MM.1S (cell line): Measurements from ENCODE around the gene PPP2R2C.

ENCODE experiments used
- DNase-seq: peaks from one replicate; pipeline ENCODE4 v3.0.0-alpha.2; 2015
- H2AFZ ChIP-seq: fragments of 300-600 bp; sonication (generic); 2 replicates; pipeline ENCODE4 v1.6.0; 2016; ENCODE audit warnings: antibody characterized with exemption, low read length
- H3F3A ChIP-seq: fragments of 300-600 bp; sonication (generic); 2 replicates; pipeline ENCODE4 v1.6.1; 2016; ENCODE audit warnings: mild to moderate bottlenecking, antibody characterized with exemption, low read length, moderate library complexity, mixed read lengths; ENCODE audit not compliant: insufficient read depth
- H3K27ac ChIP-seq: fragments of 300-600 bp; sonication (generic); 2 replicates; pipeline ENCODE4 v1.5.1; 2016; ENCODE audit warnings: mild to moderate bottlenecking, low read length
- H3K27me3 ChIP-seq: fragments of 300-600 bp; sonication (generic); replicated peaks from 2 replicates; pipeline ENCODE4 v1.6.0; 2016; ENCODE audit warnings: low read length; ENCODE audit not compliant: insufficient read depth
- H3K36me3 ChIP-seq: fragments of 300-600 bp; sonication (generic); replicated peaks from 2 replicates; pipeline ENCODE4 v1.6.1; 2016; ENCODE audit warnings: mild to moderate bottlenecking, low read length, mixed read lengths; ENCODE audit not compliant: insufficient read depth
- H3K4me1 ChIP-seq: fragments of 300-600 bp; sonication (generic); 2 replicates; pipeline ENCODE4 v1.6.1; 2016; ENCODE audit warnings: low read length, mixed read lengths
- H3K4me2 ChIP-seq: fragments of 300-600 bp; sonication (generic); 2 replicates; pipeline ENCODE4 v1.6.0; 2016; ENCODE audit warnings: low read depth, low read length
- H3K4me3 ChIP-seq: fragments of 300-600 bp; sonication (generic); 2 replicates; pipeline ENCODE4 v1.5.1; 2016; ENCODE audit warnings: low read length, mixed read lengths
- H3K79me2 ChIP-seq: fragments of 300-600 bp; sonication (generic); 2 replicates; pipeline ENCODE4 v1.6.1; 2016; ENCODE audit warnings: mixed run types, low read length, mixed read lengths
- H3K9ac ChIP-seq: fragments of 300-600 bp; sonication (generic); 2 replicates; pipeline ENCODE4 v1.6.1; 2016; ENCODE audit warnings: low read length, mixed read lengths
- H3K9me2 ChIP-seq: fragments of 300-600 bp; sonication (generic); replicated peaks from 2 replicates; pipeline ENCODE4 v1.6.1; 2016; ENCODE audit warnings: mild to moderate bottlenecking, low read length, mixed read lengths; ENCODE audit not compliant: insufficient read depth
- H3K9me3 ChIP-seq: fragments of 300-600 bp; sonication (generic); replicated peaks from 2 replicates; pipeline ENCODE4 v1.6.1; 2016; ENCODE audit warnings: mild to moderate bottlenecking, low read length, mixed read lengths; ENCODE audit not compliant: insufficient read depth
- H4K20me1 ChIP-seq: fragments of 300-600 bp; sonication (generic); 2 replicates; pipeline ENCODE4 v1.6.1; 2016; ENCODE audit warnings: mild to moderate bottlenecking, low read length, moderate library complexity, mixed read lengths; ENCODE audit not compliant: insufficient read depth
- EZH2 ChIP-seq: fragments of 300-600 bp; sonication (generic); optimal IDR thresholded peaks from 2 replicates; pipeline ENCODE3; 2017; ENCODE audit warnings: low read depth, mild to moderate bottlenecking, antibody characterized with exemption, low read length, mixed read lengths
- EZH2phosphoT487 ChIP-seq: fragments of 300-600 bp; sonication (generic); IDR thresholded peaks from 2 replicates; pipeline ENCODE4 v1.6.1; 2018; ENCODE audit warnings: antibody characterized with exemption, low read length
- TF ChIP-seq, protein P1 (sequence below): fragments of 300-600 bp; sonication (generic); IDR thresholded peaks from 2 replicates; pipeline ENCODE4 v1.5.1; 2016; ENCODE audit warnings: antibody characterized with exemption, low read length, mixed read lengths

The PPP2R2C gene

DNA sequence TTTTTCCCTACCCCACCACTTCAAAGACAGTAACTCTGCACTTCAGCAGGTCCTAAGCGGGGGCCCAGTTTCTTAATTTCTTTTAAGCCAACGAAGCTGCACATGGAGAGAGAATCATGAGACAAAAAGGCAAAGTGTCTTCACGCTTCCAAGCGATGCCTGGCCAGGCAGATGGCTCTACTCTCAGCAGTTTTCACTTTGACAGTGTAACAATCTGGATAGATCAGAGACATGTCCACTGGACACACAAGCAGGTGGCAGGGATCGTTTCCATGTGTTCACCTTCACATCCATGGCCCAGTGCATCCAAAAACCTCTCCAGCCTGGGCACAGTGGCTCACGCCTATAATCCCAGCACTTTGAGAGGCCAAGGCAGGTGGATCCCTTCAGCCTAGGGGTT lies 27.8 kb downstream of the PPP2R2C start:
- DNase-seq, result no peak
- Histone ChIP-seq H2AFZ (no peak overlapping the region), H3K27me3 (peaks cover 99% of the 10 kb centered on the region), H3K36me3 (no peaks in the 10 kb centered on the region), H3F3A (no peaks in the 10 kb centered on the region), H3K4me2 (no peak overlapping the region), H3K4me3 (no peak overlapping the region), H3K4me1 (no peaks in the 10 kb centered on the region), H4K20me1 (no peaks in the 10 kb centered on the region), H3K79me2 (no peaks in the 10 kb centered on the region), H3K9me2 (no peaks in the 10 kb centered on the region), H3K9me3 (no peaks in the 10 kb centered on the region), H3K9ac (no peak overlapping the region), H3K27ac (no peak overlapping the region)
- TF ChIP-seq EZH2phosphoT487 (no peak), EZH2 (no peak)
- TF ChIP-seq, protein P1, sequence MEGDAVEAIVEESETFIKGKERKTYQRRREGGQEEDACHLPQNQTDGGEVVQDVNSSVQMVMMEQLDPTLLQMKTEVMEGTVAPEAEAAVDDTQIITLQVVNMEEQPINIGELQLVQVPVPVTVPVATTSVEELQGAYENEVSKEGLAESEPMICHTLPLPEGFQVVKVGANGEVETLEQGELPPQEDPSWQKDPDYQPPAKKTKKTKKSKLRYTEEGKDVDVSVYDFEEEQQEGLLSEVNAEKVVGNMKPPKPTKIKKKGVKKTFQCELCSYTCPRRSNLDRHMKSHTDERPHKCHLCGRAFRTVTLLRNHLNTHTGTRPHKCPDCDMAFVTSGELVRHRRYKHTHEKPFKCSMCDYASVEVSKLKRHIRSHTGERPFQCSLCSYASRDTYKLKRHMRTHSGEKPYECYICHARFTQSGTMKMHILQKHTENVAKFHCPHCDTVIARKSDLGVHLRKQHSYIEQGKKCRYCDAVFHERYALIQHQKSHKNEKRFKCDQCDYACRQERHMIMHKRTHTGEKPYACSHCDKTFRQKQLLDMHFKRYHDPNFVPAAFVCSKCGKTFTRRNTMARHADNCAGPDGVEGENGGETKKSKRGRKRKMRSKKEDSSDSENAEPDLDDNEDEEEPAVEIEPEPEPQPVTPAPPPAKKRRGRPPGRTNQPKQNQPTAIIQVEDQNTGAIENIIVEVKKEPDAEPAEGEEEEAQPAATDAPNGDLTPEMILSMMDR, result no peak

DNA sequence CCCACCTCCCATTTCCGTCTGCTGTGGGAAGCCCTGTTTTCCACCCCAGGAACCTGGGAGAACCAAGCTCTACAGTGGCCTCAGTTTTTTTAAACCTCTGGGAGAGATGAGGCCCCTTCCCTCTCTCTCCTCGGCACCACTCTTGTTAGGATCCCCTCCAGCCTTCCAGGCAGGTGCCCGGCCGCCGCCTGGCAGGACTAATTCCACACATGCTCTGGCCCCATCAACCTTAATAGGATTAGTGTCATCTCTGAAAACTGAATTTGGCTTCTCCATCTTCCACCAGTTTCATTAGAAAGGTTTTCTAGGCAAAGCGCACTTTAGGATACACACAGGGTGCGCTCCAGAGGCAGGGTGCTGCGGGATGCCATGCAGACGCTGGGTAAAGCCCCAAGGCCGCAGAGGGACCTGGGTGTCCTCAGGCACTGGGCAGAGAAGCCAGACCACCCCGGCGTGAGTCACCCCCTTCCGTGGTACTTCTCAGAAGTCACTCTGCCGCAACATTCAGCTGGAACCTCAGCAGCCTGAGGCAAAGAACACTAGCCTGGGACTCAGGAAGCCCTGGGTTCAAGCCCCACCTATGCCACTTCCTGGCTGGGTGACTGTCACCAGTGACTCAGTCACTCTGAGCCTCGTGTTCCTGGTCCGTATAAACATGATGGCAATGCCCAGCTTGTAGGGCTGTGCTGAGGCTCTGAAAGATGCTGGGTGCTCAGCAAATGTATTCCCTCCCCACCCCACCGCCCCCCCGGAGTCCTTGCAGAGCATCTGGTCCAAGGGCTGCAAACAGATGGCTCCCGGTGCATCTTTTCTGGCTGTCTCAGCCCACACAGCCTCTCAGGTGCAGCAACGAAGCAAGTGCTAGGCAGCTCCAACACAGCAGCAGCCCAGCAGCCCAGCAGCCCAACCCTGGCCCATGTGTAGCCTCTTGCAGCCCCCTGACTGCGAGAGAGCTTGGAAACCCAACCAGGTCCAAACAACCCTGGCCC lies 29.1 kb downstream of the PPP2R2C start:
- no peak overlapping the region for H3K27ac ChIP-seq
- no peaks in the 10 kb centered on the region for H3K79me2 ChIP-seq
- DNase-seq, result no peak
- no peak overlapping the region for H3K9ac ChIP-seq
- TF ChIP-seq, protein P1, result no peak
- no peak for TF ChIP-seq EZH2phosphoT487
- TF ChIP-seq EZH2, result no peak
- no peak overlapping the region for H2AFZ ChIP-seq
- peaks cover 93% of the 10 kb centered on the region for H3K27me3 ChIP-seq
- no peaks in the 10 kb centered on the region for H4K20me1 ChIP-seq
- H3K36me3 ChIP-seq, result no peaks in the 10 kb centered on the region
- no peak overlapping the region for H3K4me2 ChIP-seq
- H3F3A ChIP-seq, result no peaks in the 10 kb centered on the region
- H3K4me3 ChIP-seq, result no peak overlapping the region
- H3K4me1 ChIP-seq, result no peaks in the 10 kb centered on the region
- H3K9me2 ChIP-seq, result no peaks in the 10 kb centered on the region
- no peaks in the 10 kb centered on the region for H3K9me3 ChIP-seq

DNA sequence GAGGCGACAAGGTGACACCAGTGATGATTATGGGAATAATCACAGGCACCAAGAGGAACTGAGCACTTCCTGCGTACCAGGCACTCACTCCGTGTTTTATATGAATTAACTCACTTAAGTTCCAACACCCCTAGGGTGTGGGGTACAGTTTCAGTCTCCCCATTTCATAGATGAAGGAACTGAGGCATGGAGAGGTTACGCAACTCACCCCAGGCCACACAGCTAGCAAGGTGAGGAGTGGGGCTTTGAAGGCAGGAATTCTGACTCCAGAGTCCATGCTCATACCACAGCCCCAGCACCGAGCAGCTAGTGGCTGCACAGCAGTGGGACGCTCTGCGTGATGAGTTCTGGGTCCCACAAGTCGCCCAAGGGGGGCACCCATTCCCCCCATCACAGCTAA lies 29.9 kb downstream of the PPP2R2C start:
- no peaks in the 10 kb centered on the region for H4K20me1 ChIP-seq
- no peak overlapping the region for H2AFZ ChIP-seq
- DNase-seq, result no peak
- H3K4me1 ChIP-seq, result no peaks in the 10 kb centered on the region
- no peaks in the 10 kb centered on the region for H3K36me3 ChIP-seq
- no peaks in the 10 kb centered on the region for H3F3A ChIP-seq
- H3K27me3 ChIP-seq, result peaks cover 93% of the 10 kb centered on the region
- no peak overlapping the region for H3K4me3 ChIP-seq
- H3K9ac ChIP-seq, result no peak overlapping the region
- TF ChIP-seq EZH2, result no peak
- TF ChIP-seq EZH2phosphoT487, result no peak
- TF ChIP-seq, protein P1, result no peak
- H3K27ac ChIP-seq, result no peak overlapping the region
- H3K79me2 ChIP-seq, result no peaks in the 10 kb centered on the region
- no peak overlapping the region for H3K4me2 ChIP-seq
- H3K9me2 ChIP-seq, result no peaks in the 10 kb centered on the region
- H3K9me3 ChIP-seq, result no peaks in the 10 kb centered on the region
